HG02588 (cell line): ENCODE data around the gene PROZ.
A peak's percentile ranks its signal among the peaks of the same experiment; 100 is the strongest.

Experiments used
- ATAC-seq: cut with Tn5 transposase; IDR thresholded peaks from one replicate; pipeline ENCODE4 v1.9.1; 2021; ENCODE audit warnings: mild to moderate bottlenecking, moderate library complexity; ENCODE audit not compliant: unreplicated experiment

The PROZ gene

DNA sequence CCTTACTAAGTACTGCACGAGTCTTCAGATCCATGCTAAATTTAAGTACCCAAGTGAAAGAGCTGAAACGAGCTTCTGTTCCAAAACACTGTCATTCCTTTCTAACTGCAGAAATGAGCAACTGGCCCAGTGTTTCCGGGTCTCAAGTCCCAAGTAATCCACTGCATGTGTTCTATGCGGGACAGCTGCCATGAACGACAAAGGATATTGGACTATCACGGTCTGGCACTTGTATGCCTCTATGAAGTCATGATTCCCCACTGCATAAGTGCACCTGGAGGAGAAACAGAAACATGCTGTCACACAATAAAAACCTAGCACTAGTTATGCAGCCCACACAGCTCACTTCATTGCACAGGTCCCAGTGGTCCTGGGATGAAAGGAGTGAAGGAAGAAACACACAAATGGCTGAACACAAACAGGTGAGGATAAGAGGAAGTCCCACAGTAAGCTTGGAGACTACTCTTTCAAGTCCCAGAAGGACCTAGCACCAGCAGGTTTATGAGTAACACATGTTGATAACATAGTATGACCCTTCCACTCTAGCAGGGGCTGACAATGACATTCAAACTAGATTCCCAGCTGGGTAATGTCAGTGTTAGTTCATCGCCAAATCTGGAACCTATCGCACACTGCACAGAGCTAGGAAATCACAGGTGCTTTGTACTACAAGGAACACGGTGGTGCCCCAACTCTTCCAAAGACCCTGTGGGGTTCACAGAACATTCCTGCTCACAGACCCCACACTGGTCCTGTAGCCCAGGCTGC is 38.7 kb downstream of the PROZ start:
- no peak for ATAC-seq

DNA sequence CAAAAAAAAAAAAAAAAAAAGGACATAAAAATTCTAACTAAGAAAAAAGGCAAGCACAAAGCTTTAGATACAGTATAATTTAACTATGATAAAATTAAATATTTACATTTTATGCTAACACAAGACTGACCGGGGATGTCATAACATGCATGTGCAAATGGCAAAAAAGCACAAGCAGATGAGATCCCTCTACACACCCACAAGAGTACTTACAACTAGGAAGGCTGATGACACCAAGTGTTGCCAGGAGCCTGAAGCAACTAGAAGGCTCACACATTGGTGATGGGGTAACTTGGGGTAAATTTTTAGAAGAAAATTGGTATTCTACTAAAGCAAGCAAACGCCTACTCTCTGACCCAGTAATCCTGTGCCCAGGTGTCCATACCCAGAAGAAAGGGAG is 43.4 kb downstream of the PROZ start:
- no peak for ATAC-seq

DNA sequence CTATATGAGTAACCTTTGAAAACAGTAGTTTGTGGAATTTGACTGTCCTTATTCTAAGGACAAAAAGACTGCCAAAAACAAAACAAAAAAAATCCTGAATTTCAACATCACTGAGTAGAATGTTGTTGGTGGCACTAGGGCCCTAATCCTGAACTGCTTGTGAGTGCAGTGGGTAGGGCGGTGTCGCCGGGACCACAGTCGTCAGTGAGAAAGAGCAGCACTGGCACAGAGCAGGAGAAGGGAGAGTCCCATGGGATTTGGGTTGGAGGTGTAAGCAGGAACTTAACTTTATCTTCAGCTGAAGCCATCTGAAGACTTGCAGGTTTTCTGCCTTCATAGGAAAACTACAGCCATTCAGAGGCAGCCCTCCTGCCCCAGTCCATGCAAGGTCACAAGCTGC is 44.5 kb downstream of the PROZ start:
- ATAC-seq: no peak

DNA sequence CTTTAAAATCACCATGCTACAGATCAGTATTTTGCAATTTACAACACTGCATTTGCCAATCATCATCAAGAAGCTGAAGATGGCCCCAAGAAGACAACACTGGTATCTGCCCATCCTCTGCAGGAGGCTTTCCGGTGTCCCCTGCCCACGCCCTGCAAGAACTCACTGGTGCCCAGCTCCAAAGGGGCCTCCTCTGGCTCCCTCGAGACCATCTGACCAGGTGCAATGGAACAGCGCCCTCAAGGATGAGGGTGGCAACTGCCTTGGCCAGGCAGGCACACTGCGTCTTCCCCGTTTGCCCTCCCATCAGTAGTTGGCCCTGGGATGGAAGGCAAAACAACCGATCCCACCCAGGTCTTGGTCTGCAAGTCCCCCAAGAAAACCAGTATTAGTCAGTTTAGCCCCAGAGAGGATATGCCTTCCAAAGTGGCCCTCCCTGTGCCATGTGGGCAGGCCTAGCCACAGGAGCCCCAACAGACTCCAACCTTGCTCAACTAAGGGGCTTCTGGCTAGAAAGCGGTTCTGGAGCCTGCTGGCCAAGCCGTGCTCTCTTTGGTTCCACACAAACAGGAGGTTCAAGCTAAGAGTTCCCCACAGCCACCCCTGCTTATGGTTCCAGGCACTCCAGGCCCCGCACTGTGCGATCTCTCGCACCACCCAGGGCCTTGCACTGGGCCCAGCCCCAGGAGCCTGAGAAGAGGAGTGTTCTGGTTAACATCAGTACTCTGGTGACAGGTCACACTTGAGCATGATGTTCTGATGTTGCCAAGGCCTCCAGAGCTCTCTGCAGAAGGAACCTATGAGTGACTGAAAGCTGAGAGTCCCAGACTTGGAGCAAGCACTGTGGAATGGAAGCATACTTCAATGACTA is 45.3 kb downstream of the PROZ start:
- ATAC-seq: no peak

DNA sequence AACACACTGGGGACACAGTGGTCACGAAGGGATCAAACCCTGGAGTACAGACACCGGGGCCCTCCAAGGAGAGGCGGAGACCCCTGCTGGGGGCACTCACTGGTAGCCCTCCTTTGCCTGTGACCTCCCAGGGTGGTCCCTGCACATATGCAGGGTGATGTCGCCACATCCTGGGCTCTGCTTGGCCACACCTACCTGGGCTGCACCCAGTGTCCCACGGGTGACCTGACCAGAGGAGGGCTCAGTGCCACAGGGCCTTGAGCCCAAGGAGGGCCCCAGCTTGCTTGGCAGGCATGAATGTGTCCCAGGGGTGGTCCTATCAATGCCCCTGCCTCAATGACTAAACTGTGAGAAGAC is 45.9 kb downstream of the PROZ start:
- ATAC-seq: no peak

DNA sequence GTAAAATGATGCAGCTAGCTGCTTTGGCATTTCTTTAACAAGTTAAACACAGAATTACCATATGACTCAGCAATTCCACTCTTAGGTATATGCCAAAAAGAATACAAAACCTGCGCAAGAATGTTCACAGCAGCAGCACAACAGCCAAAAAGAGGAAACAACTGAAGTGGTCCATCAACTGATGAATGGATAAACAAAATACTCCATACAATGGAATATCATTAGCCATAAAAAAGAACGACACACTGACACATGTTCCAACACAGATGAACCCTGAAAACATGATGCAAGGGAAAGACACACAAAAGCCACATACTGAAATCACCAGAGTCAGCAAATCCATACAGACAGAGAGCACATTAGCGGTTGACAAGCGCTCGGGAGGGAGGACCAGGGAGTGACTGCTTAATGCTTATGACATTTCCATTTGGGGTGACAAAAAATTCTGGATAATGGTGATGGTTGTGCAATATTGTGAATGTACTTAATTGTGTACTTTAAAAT is 47.0 kb downstream of the PROZ start:
- ATAC-seq: no peak

DNA sequence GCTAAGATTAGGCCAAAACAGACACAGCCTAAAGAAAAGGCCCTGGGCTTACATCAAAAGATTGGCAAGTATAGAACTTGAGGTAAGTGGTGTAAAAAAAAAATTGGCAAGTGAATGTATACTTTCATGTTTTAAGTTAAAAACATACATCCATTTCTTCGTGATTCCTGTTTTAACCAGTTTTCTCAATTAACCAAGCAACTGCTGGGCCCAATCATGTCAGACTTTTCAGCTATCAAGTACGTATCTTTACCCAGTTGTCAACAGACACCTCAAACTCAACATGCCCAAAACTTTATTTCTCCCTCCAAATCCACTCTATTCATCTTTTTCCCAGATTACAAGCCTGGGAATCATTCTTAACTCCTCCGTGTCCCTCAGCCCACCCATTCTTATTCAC is 49.0 kb downstream of the PROZ start:
- no peak for ATAC-seq

DNA sequence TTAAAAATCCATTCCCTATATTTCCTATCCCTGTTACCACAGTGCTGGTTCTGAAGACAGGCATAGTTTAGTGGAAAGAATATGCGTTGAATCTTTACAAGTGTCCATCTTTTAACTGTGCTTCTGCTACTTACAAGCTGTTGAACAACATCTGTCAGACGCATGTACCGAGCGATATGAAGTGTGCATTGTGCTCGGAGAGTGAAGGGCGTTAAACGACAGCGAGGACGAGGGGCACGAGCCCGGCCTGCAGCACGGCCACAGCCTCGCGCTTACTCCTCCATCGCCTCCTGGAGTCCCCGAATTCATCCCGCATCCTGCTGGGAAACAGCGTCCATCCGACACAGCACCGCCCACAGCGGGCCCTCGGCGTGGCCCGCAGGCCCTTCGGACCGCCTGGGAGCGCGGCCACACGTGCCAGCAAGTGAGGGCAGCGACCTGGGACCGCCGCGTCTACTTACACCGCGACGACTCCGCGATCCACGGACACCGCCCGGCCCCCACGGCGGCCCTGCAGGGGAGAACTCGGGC is 49.5 kb downstream of the PROZ start:
- no peak for ATAC-seq

DNA sequence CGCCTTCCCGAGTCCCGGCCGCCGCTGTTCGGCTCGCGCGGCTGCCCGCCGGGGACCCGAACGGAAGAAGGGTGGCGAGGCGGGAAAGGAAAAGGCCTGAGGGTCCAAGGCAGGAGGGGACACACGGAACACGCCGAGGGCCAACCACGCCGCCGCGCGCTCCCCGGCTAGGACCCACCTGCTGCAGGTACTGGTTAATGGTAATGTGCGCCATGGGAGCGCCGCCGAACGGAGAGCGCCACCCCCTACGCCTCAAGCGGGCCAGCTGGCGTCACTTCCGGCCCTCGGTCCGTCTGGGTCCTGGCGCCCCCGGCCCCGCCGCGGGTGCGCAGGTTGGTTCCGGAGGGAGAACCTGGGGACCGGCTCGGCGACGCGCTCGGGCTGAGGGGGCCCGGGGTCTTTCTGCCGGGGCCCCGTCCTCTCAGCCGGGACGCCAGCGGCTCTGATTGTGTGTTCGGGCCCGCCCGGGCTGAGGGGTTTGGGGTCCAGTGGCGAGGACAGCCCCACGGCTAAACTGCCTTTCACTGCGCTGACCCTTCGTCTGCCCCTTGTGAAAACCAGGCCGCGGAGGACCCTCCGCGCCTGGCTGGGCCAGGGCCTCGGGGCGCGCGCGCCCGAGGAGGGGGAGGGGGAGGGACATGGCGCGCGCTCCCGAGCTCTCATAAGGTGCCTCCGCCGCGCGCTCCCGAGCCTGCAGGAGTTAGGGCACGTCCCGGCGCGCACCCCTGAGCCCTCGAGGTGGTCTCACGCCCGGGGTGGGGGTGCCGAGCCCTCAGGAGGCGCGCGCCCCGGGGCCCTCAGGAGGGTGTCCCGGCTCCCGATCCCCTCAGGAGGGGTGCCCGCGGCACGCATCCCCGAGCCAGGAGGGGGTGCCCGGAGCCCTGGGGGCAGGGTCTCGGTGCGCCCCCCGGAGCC is 50.2 kb downstream of the PROZ start, which contains the start of gene PCID2:
Gene PCID2 (minus strand): TSS at position 249 of the 915 bp plus-strand sequence. CDS start 35 bp downstream, at position 214.
- ATAC-seq: peak; percentile 77

DNA sequence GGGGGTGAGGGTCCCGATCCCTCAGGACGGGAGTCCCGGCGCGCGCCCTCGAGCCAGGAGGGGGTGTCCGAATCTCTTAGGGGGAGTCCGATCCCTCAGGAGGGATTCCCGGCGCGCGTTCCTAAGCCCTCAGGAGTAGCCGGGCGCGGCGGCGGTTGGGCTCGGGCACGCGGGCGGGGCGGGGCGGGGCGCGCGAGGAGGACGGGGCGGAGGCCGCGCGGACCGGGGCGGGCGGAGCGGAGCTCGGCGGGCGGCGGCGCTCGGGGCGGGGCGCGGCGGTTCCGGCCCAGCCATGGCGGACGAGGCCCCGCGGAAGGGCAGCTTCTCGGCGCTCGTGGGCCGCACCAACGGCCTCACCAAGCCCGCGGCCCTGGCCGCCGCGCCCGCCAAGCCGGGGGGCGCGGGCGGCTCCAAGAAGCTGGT is 50.9 kb downstream of the PROZ start, which contains the start of gene CUL4A:
Gene CUL4A (plus strand): TSS at position 278 of the 423 bp plus-strand sequence. CDS start 15 bp downstream, at position 293.
- peak; percentile 36 for ATAC-seq

DNA sequence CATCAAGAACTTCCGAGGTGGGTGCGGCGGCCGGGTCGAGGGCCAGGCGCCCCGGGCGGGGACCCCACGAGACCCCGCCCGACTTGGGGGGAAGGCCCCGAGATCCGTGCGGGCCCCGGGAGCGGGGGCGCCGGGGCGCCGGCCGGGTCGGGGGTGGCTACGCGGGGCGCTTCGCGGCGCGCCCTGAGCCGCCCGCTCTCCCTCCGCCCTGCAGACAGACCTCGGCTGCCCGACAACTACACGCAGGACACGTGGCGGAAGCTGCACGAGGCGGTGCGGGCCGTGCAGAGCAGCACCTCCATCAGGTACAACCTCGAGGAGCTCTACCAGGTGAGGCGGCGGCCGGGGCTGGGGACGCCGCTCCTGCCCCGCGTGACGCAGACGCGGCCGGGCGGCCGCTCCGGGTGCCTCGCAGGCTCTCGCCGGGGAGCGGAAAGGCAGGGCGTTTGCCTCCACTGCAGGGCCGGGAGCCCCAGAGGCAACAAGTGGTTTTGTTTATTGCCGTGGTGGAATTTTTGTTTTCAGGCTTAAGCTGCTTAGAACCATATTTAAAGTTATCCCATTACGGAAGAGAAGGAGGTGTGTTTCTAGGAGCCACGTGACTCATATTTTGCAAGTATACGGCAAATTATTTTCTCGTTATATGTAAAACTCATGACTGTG is 51.4 kb downstream of the PROZ start:
- ATAC-seq: peak; percentile 36

DNA sequence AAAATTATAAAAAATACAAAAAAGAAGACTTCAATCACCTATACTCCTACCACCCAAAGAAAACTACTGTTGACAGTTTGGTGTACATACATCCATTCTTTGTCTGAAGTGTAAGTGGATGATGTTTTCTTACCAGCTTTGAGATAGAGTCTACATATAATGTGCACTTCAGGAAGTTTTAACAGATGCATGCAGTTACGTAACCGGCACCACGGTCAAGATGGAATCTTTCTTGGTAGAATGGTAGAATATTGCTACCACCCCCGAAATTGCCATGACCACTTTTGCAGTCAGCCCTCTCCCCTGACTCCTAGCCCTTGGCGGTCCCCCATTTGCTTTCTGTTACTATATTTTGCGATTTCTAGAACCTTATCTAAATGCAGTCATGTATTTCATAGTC is 52.4 kb downstream of the PROZ start:
- no peak for ATAC-seq

DNA sequence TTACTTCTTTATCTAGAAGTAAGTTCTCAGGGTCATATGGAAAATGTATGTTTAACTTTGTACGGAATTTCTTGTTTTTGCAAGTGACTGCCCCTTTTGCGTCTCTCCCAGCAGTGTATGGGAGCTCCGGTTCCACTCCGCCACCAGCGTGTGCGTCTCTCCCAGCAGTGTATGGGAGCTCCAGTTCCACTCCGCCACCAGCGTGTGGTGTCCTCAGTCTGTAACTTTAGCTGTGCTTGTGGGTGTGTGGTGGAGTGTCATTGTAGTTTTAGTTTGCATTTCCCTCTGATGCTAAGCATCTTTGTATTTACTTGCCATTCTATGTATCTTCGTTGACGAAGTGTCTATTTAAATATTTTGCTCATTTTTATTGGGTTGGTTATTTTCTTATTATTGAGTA is 53.3 kb downstream of the PROZ start:
- no peak for ATAC-seq

DNA sequence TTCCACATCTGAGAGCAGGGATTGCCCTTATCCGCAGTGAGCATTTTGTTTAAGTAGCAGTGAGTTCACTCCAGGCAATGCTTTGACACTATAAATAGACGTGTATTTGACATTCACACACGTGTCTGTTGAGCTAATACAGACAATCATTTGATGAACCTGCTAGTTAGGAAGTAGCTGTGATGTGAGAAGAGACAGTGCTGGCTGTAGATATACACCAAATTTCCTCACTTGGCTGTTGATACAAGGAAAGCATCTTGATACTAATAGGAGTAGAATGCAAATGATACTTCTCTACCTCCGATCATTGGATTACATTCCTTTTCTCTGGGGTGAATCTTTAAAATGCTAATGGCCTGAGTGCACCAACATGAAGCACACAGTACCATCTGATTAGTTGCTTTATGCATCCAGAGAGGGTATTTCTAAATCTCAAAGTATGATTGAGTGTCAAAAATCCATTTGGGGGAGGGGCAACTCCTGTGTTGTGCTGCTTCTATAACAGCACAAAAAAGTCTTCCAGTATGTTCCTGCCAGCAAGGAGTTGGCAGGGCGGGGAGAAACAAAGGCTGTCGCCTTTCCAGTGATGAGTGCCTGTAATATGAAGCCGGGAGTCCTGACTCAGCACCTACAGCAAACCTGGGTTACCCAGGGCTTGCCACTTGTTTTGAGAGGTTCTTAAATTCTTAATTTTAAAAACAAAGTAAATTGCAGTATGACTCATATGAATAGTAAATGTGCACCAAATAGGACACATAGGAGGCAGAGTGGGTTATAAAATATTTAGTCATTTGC is 58.0 kb downstream of the PROZ start:
- no peak for ATAC-seq

DNA sequence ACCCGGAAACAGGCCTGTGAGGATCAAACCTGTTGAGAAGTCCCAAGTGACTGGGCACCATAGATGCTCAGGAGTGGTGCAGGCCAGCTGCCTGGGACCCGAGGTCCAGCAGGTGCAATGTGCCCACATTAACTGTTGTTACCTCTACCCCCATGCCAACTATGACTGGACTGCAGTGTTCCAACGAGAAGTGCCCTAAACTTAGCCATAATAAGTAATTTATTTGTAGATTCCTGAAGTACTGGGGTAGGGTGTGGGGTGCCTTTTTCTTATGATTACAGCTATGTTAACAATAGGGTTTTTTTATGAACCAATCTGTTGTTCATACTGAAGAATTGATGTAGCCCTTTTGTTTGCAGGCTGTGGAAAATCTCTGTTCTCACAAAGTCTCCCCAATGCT is 60.1 kb downstream of the PROZ start:
- ATAC-seq: no peak

DNA sequence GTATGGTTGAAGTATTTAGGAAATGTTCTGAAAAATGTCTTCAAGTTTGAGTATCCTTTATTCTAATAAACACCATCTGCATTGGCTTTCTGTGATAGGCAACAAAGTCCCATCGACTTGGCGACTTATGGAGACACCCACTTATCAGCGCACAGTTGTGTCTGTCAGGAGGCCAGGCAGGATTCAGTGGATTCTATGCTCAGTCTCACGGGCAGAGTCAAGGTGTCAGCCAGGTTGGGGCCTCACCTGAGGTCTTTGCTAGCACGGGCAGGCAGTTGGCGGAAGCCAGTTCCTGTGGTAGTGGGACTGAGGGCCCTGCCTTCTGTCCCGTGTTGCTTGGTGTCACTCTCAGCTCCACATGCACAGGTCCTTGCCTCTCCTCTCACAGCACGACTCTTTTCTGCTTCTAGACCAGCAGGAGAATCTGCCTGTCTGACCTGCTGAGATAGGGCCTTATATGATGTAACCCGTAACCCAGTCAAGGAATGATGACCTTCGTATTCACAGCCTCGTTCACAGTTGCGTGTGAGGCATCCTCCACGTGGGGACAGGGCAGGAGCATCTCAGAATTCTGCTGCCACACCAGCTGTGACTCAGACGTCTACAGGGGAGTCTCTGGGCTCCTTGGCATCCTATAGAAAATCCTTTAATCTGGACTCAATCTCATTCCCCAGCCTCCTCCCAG is 61.0 kb downstream of the PROZ start:
- no peak for ATAC-seq

DNA sequence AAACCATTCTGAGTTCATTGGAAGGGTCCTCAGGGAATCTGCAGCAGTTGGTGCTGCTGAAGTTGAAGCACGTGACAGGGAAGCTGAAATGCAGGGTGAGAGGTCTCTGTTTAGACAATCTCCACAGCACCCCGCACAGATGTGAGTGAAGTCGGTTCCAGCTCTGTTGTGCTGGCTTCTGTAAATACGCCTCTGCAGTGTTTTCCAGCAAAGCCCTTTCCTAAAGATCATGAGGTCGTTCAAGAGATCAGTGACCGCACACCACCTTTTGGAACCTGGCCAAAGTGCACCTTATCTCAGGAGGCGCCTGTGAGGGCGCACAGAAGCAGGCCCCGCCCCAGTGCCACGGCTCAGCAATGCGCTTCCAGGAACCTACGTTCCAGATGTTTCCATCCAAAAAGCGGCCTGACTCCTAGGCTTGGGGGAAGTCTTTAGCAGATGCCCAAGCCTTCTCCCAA is 61.7 kb downstream of the PROZ start:
- ATAC-seq: no peak

DNA sequence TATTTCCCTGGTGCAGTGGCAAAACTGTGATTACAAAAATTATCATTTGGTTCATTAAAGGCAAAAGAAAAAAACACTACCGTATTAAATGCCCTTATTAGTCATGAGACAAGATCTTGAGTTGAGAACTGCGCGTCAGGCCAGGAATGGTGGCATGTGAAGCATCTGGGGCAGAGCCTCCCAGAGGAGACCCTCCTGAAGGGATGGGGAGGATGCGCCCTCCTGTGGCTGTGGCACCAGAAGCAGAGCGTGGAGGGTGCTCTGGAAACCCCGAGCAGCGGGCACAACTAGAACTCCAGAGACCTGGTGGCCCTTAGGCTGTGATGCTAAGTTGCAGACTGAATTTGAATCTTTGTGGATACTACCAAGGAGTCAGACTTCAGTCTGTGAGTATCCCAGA is 62.4 kb downstream of the PROZ start:
- no peak for ATAC-seq
